Erythroblast (primary cell): ENCODE measurements around the gene TMC1.
"Not testable (repeated sequence)": the region's sequence is repeated elsewhere in the genome, so short reads cannot be mapped to it uniquely, and the experiment has no call there.

Experiments
- DNase-seq, 2 experiments: peaks; one replicate each; lab custom pipeline; 2025; lab: John Stamatoyannopoulos, UW
- GATA1 ChIP-seq: IDR thresholded peaks from 2 replicates; pipeline ENCODE4 v1.6.1; 2011; ENCODE audit warnings: low read depth, mild to moderate bottlenecking, control low read depth, low read length, moderate library complexity
- POLR2A ChIP-seq: IDR thresholded peaks from 2 replicates; pipeline ENCODE4 v1.6.1; 2011; ENCODE audit warnings: mild to moderate bottlenecking, low read length

TMC1 gene

DNA sequence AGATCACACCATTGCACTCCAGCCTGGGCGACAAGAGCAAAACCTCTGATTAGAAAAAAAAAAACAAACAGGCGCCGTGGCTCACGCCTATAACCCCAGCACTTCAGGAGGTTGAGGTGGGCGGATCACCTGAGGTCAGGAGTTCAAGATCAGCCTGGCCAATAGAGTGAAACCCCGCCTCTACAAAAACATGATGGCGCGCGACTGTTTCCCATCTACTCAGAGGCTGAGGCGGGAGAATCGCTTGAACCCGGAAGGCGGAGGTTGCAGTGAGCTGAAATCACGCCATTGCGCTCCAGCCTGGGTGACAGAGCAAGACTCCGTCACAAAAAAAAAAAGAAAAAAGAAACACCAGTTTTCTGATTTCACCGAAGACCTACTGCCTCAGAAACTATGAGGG lies at the start of gene TMC1:
TMC1 (plus strand) TSS at position 193 of the 400 bp plus-strand sequence. CDS start 127,041 bp downstream, outside the sequence.
- DNase-seq: not testable (repeated sequence)

DNA sequence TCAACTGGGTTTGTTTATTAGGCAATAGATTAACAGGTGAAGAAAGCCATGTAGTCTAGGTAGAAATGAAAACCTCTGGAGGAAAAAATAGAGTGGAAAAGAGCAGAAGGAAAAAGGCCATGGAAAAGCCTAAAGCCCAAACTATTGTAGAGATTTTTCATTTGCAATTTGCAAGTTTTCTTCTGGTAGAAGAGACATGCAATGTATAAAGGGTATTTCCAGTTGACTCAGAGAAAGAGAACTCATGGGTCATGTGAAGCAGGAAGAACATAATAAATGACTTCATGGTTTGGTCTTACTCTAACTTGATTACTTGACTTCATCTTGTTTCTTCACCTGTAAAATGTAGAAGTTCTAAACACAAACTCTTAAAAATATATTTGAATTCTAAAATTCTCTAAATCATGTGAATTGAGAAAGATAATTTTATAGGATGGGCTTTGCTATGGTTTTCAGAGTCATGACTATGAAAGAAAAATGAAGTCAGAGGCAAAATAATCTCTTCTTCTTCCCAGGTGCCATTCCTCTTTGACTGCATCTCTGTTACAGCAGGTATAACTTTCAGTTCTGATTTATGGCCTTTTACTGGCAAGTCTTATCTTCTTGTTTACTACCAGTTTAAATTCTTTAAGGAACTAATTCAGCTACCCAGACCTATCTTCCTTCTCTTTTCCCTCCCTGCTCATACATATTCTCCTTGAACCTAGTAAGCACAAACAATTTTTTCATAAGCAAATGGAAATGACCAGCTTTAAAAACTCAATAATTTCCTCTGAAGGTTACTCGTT lies 47.7 kb upstream of the TMC1 start:
- DNase-seq: no peak
- TF ChIP-seq GATA1 (no peak), POLR2A (no peak)

DNA sequence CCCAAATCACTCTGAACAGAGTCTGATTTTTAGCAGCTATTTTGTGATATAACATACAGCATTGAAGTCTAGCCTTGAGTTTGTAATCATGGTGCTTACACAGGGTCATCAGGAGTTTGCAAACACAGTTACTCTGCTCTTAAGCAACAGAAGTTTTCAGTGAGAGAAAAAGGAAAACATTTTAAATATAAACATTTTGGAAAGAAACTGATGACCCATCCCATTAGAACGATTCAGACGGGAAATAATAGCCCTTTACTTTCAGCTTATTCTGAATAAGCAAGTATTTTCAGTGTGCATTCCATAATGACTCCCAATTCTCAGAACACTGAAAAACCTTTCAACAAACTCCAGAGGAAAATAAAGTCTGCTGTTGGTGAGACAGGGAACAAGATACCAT lies 46.7 kb upstream of the TMC1 start:
- TF ChIP-seq POLR2A (no peak), GATA1 (no peak)
- no peak for DNase-seq

DNA sequence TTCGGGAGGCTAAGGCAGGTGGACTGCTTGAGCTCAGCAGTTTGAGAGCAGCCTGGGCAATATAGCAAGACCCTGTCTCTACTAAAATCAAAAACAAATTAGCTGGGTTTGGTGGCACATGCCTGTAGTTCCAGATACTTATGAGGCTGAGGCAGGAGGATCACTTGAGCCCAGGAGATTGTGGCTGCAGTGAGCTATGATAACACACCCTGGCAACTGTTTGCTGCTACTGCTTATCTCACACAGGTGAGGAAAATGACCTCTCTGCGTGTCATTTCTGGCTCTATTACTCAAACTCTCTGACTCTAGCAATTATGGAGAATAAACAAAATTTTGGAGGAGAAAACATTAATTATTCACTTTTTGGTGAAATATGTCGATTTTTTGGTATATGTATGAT lies 45.3 kb upstream of the TMC1 start:
- no peak for TF ChIP-seq POLR2A
- no peak for TF ChIP-seq GATA1
- DNase-seq: peak in 1 of 2 experiments; percentile 7

DNA sequence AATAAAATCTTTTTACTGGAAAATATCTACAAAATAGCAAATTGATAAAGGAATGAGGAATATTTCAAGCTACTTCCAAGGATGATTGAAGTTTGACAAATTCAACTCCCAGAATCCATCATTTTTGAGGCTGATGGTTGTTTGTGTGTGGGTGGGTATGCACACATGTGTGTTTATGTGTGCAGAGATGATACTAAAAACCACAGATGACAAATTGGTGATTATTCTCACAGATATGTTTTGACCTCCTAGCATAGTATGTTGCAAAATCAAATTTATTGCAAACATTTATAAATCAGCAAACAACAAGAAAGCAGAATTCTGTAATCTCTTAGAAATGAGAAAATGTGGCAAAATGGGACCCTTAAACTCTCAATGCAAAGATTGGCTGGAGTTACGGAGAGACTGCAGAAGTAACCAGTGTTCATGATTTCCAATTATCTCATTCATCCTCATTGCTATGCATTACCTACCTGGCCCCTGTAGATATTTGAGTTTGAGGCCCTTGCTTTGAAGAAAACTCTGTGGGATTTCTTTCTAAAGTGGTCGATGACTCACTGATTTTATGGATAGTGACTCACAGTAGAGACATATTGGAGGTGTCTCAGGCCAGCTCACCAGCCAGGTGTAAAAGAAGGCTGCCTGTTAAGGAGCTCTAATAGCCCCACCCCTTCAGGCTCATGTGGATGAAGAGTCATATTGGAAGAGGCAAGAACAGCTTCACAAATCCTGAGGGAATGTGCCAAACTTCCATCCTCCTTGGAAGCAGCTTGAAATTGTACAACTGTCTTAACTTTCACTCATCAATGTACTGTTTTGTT lies 44.6 kb upstream of the TMC1 start:
- DNase-seq: peak; percentile 3 to 47

DNA sequence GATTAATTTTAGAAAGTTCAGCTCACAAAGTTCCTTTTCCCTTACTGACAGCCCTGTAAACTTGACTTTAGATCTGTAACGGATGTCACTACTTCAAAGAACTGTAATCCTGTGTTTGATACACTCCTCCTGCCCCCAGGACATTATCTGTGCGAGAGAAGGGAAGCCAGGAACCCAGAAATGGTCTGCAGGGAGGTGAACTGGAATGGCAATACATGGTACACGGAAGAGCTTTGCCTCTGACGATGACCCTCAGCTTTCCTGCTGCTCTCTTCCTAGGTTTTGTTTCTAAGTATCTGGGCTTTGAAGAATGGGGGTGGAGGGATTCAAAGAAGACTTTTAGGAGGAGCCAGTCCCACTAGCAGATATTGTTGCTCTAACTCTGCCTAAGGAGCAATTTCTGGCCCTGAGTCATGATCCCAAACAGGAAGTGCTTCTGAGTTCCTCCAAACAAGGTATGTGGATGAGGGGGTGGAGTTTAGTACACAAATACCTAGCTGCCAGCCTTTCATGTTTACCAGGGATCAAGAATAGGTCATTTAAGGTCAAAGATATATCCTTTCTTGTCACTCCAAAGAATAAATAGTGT lies 43.4 kb upstream of the TMC1 start:
- no peak for TF ChIP-seq POLR2A
- no peak for TF ChIP-seq GATA1
- DNase-seq: peak; percentile 6 to 50

More for the DNA sequence above, 44.6 kb upstream of the TMC1 start:
- no peak for TF ChIP-seq GATA1
- no peak for TF ChIP-seq POLR2A

DNA sequence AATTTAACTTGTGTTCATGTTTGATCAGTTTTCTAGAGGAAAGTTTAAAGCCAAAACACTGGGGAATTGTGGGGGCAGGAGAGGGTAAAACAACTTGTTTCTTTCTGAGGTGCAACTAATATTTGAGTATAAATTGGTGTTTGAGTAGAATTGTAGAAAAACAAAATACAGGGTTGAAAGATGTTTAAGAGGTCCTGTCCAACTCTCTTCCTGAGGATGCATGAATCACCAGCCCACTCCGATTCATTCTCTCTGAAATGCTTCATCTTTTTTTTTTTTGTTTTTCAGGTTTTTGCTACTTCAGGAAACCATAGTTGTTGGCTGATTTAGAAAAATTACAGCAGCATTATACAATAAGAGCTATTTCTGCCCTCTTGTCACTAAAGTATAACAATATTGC lies 42.4 kb upstream of the TMC1 start:
- no peak for TF ChIP-seq GATA1
- no peak for TF ChIP-seq POLR2A
- no peak for DNase-seq

DNA sequence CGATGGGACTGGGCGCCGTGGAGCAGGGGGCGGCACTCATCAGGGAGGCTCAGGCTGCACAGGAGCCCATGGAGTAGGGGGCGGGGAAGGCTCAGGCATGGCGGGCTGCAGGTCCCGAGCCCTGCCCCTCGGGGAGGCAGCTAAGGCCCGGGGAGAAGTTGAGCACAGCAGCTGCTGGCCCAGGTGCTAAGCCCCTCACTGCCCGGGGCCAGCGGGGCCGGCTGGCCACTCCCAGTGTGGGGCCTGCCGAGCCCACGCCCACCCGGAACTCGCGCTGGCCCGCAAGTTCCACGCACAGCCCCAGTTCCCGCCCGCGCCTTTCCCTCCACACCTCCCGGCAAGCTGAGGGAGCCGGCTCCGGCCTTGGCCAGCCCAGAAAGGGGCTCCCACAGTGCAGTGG lies 41.1 kb upstream of the TMC1 start:
- DNase-seq: not testable (repeated sequence)

DNA sequence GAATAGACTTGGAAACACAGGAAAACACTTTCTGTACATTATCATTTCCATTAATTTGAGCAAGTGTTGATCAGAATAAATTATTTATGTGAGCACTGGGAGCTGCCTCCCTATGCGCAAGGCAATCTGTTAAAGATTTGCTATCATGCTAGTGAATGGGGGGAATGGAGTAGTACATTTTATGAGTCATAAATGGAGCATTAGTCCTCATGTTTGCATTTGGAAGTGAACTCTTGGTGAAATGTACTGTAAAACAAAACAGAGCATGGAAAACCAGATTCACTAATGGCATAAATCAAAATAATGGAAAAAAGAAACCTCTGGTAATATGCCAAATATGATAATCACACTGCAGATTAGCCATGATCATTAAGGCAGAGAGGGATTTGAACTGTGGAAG lies 40.5 kb upstream of the TMC1 start:
- no peak for DNase-seq
- TF ChIP-seq GATA1 (no peak), POLR2A (no peak)

DNA sequence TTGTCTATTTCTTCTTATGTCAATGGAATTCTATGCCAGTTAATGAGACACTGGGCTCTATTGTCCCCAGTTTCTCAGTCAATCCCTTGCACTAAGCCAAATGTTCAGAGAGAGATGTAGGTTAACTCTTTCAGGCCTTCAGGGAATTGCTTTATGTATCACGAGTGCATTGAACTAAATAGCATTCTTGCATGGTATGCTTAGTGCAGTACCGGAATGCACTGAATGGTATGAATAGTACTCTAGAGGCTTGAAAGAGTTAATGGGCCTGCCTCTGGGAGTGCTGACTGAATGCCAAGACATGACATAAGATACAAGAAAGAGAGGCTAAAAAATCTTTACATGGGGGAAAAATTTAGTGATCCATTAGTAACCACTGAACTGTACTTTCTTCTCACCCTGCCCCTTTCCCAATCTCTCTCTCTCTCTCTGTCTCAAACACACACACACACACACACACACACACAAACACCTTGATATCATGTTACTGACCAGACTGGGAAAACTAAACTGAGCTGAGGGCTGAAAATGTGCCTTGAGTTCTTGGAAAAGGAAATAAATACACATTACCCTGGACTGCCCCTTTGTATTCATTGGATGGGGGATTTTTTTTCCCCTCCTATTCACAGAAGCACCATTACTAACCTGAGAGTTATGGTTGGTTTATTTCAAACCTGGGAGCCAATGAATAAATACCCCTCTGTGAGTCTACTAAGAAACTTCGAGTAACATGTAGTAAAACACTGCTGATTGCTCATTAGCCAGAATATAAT lies 35.4 kb upstream of the TMC1 start:
- no peak for DNase-seq
- TF ChIP-seq GATA1 (no peak), POLR2A (no peak)

DNA sequence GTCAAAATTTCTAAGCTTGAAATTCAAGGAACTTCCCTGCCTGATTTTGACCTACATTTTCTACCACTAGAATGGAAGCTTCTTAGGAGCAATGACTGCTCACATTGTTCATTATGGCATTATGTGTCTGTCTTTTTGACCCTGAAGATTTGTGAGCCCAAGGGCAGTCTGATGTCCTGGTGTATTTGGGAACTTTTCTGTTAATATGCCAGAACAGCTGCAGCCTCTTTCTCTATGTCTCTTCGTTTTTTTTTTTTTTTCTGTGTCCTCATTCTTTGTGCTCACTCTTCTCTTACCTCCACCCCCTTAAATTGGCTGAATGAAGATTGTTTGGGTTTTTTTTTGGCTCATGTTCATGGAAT lies 34.8 kb upstream of the TMC1 start:
- TF ChIP-seq GATA1: no peak
- TF ChIP-seq POLR2A: no peak
- DNase-seq: no peak

DNA sequence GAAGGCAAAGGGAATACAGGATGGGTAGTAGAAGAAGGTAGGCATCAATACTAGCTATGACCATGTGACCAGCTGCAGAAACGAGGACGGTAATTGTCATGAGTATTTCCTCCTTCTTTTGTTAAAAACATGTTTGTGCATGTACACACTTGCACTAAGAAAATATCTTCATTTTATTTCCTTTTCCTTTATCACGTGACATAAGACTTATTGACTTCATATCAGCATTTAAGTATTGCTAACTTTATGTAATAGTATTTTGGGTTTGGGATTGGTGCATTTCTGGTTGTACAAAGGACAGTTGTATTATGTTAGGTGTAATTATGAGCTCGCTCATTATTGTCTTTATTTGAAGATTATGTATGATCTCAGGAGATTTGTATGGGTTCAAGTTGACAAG lies 33.7 kb upstream of the TMC1 start:
- not testable (repeated sequence) for DNase-seq

DNA sequence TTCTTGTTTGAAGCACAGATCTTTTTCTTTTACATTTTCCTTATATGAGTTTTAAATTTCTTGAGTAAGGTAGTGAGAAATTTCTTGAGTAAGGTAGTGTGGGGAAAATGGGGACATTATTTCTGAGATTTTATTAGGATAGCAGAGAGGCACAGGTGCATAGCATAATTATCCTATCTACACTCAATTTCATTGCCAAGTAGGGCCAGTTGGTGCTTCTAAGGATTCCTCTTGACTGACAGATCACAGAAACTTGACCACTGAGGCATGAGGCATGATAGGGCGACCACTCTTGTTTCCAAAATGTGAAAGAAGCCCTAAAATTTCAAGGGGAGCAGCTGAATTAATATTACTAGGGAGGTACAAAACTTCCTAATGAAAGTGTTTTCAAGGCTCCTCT lies 31.4 kb upstream of the TMC1 start:
- no peak for TF ChIP-seq GATA1
- TF ChIP-seq POLR2A: no peak
- no peak for DNase-seq

DNA sequence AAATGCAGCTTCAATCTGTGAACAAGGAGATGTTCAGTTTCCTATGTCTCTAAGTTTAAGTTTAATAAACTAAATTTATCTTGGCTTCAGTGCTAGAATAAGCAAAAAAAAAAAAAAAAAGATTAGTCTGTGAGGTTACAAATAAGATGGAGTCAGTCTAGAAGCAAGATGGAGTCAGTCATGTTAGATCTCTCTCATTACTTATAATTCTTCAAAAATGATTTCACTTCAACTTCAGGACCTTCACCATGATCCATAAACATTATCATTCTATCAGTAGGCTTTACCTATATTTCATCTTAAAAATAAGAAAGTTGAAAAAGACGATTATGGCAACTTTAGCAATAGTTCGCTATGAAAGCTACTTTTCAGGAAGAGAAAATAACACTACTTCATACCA lies 30.2 kb upstream of the TMC1 start:
- no peak for DNase-seq
- no peak for TF ChIP-seq POLR2A
- no peak for TF ChIP-seq GATA1
